Erythroblast (primary cell): Measurements from ENCODE around the gene CUBN.

Experiments used
- DNase-seq, 2 experiments: peaks; one replicate each; lab custom pipeline; 2025; lab: John Stamatoyannopoulos, UW
- GATA1 ChIP-seq: IDR thresholded peaks from 2 replicates; pipeline ENCODE4 v1.6.1; 2011; ENCODE audit warnings: low read depth, mild to moderate bottlenecking, control low read depth, low read length, moderate library complexity
- POLR2A ChIP-seq: IDR thresholded peaks from 2 replicates; pipeline ENCODE4 v1.6.1; 2011; ENCODE audit warnings: mild to moderate bottlenecking, low read length

Gene CUBN

DNA sequence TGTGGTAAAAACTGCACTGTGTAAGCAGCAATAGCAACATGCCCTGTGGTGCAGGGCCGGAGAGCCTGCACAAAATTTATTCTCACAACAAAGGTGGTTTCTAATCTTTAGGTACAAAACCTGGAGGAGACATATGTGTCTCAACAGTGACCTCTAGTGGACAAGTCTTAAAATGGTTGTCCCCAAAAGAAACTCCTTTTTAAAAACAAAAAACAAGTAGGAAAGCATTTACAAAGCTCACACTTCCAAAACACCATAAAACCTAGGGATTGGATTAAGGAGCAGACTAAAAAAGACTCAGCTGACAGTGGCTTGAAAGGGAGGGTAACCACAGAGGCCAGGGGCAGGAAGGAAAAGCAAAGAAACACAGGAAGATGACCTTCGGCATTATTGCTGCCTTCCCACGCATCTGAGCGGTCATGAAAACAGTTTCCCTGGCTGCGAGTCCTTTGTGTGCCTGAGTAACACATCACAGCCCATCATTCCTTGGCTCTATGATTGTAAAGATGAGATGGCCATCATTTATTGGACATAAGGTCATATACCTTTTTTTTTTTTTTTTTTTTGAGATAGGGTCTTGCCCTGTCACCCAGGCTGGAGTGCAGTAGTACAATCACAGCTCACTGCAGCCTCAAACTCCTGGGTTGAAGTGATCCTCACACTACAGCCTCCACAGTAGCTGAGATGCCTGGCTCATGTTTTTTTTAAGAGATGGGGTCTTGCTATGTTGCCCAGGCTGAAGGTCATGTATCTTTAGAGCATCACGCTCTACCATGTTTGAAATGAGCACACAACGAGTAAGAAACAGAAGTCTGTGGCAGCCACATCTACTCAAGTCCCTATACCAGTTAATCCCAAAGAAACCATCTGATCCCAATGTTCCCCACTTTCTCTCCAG lies 351.9 kb downstream of the CUBN start:
- peak; percentile 68 to 79 for DNase-seq
- TF ChIP-seq GATA1 (no peak), POLR2A (no peak)

DNA sequence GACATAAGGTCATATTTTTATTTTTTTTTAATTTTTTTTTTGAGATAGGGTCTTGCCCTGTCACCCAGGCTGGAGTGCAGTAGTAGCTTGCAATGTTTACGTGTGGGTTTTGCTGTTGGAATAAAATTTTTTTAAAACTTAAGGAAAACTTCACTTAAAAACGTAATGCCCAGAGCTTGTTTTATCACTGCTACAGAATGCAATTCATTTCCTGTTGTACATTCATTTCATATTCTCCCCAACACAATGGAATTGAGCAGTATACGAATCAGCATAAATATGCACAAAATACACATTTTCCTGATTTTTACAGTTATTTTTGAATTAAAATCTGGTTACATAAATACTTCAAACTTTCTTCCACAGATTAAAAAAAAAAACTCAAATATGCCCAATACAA lies 352.7 kb downstream of the CUBN start:
- TF ChIP-seq POLR2A: no peak
- no peak for TF ChIP-seq GATA1
- no peak for DNase-seq
